HEK293 (cell line): ENCODE measurements around the gene MYRIP.

Experiments used
- CTCF ChIA-PET: fragments of 350-600 bp; formaldehyde crosslinking; extraction: SDS; loops from one replicate; lab custom pipeline; 2021; ENCODE audit warnings: antibody characterized with exemption; lab: Yijun Ruan, JAX
- POLR2A ChIA-PET: fragments of 300-600 bp; formaldehyde crosslinking; extraction: SDS; loops from one replicate; lab custom pipeline; 2020; ENCODE audit warnings: antibody characterized with exemption, inconsistent platforms; lab: Yijun Ruan, JAX
- H3K27ac ChIP-seq: fragments of 200-500 bp; sonication (Bioruptor generic); 2 replicates; pipeline ENCODE4 v1.5.1; 2014; ENCODE audit warnings: low read depth, low read length, control low read depth, inconsistent platforms; ENCODE audit errors: extremely low read depth
- H3K36me3 ChIP-seq, 2 experiments: fragments of 200-500 bp in 1 of 2; sonication (Bioruptor generic) in 1 of 2; 1 replicate in 1 of 2; 2 replicates in 1 of 2; pipeline ENCODE4 v1.5.1; 2014 to 2017; ENCODE audit warnings: inconsistent platforms in 2 of 2, low read length in 2 of 2; ENCODE audit not compliant: control insufficient read depth in 2 of 2, insufficient read depth in 1 of 2
- H3K4me1 ChIP-seq: fragments of 200-500 bp; sonication (Bioruptor generic); 2 replicates; pipeline ENCODE4 v1.5.1; 2014; ENCODE audit warnings: mild to moderate bottlenecking, low read length, inconsistent platforms; ENCODE audit not compliant: control insufficient read depth, insufficient read depth
- H3K4me3 ChIP-seq: 2 replicates; pipeline ENCODE4 v1.5.1; 2011; ENCODE audit warnings: low read depth, mild to moderate bottlenecking, control low read depth, low read length, moderate library complexity
- H3K9me3 ChIP-seq: fragments of 200-500 bp; sonication (Bioruptor generic); 2 replicates; pipeline ENCODE4 v1.5.1; 2014; ENCODE audit warnings: low read depth, low read length, inconsistent platforms; ENCODE audit not compliant: control insufficient read depth, insufficient read depth
- ATF2 ChIP-seq: fragments of 450-650 bp; formaldehyde crosslinking; IDR thresholded peaks from 2 replicates; pipeline ENCODE4 v1.5.1; 2016; ENCODE audit warnings: missing biosample characterization, missing genetic modification characterization, low read depth
- FEZF1 ChIP-seq: fragments of 450-650 bp; formaldehyde crosslinking; IDR thresholded peaks from 2 replicates; pipeline ENCODE4 v1.5.1; 2016; ENCODE audit warnings: missing biosample characterization, missing genetic modification characterization
- GFI1B ChIP-seq: fragments of 450-650 bp; formaldehyde crosslinking; IDR thresholded peaks from 2 replicates; pipeline ENCODE4 v1.5.1; 2016; ENCODE audit warnings: missing biosample characterization, missing genetic modification characterization
- KLF8 ChIP-seq: fragments of 450-650 bp; formaldehyde crosslinking; IDR thresholded peaks from 2 replicates; pipeline ENCODE4 v1.5.1; 2016; ENCODE audit warnings: missing biosample characterization, missing genetic modification characterization
- SETDB1 ChIP-seq: IDR thresholded peaks from one replicate; pipeline ENCODE4 v1.6.1; 2017; ENCODE audit warnings: mild to moderate bottlenecking, low read length, moderate library complexity, mixed read lengths; ENCODE audit not compliant: insufficient read length
- ZBTB17 ChIP-seq: fragments of 450-650 bp; formaldehyde crosslinking; IDR thresholded peaks from 2 replicates; pipeline ENCODE4 v1.5.1; 2016; ENCODE audit warnings: missing biosample characterization, missing genetic modification characterization
- ZBTB21 ChIP-seq: fragments of 450-650 bp; formaldehyde crosslinking; IDR thresholded peaks from 2 replicates; pipeline ENCODE4 v1.5.1; 2017; ENCODE audit warnings: missing biosample characterization, missing genetic modification characterization
- ZBTB48 ChIP-seq: fragments of 450-650 bp; formaldehyde crosslinking; IDR thresholded peaks from 2 replicates; pipeline ENCODE4 v1.5.1; 2016; ENCODE audit warnings: missing biosample characterization, missing genetic modification characterization
- ZEB2 ChIP-seq: fragments of 450-650 bp; formaldehyde crosslinking; IDR thresholded peaks from 2 replicates; pipeline ENCODE4 v1.5.1; 2016; ENCODE audit warnings: missing biosample characterization, missing genetic modification characterization
- ZFP37 ChIP-seq: fragments of 450-650 bp; formaldehyde crosslinking; IDR thresholded peaks from 2 replicates; pipeline ENCODE4 v1.5.1; 2016; ENCODE audit warnings: missing biosample characterization, missing genetic modification characterization
- ZIC2 ChIP-seq: fragments of 450-650 bp; formaldehyde crosslinking; IDR thresholded peaks from 2 replicates; pipeline ENCODE4 v1.5.1; 2016; ENCODE audit warnings: missing biosample characterization, missing genetic modification characterization
- ZNF292 ChIP-seq: fragments of 450-650 bp; formaldehyde crosslinking; IDR thresholded peaks from 2 replicates; pipeline ENCODE4 v1.5.1; 2016; ENCODE audit warnings: low read depth, missing biosample characterization, missing genetic modification characterization, borderline replicate concordance
- ZNF324 ChIP-seq: fragments of 450-650 bp; formaldehyde crosslinking; IDR thresholded peaks from 2 replicates; pipeline ENCODE4 v1.5.1; 2016; ENCODE audit warnings: missing biosample characterization, missing genetic modification characterization
- ZNF514 ChIP-seq: fragments of 450-650 bp; formaldehyde crosslinking; IDR thresholded peaks from 2 replicates; pipeline ENCODE4 v1.5.1; 2016; ENCODE audit warnings: missing biosample characterization, missing genetic modification characterization
- ZNF639 ChIP-seq: fragments of 450-650 bp; formaldehyde crosslinking; IDR thresholded peaks from 2 replicates; pipeline ENCODE4 v1.5.1; 2016; ENCODE audit warnings: missing biosample characterization, missing genetic modification characterization
- ZNF660 ChIP-seq: fragments of 450-650 bp; IDR thresholded peaks from 2 replicates; pipeline ENCODE4 v1.5.1; 2018; ENCODE audit warnings: missing biosample characterization, mild to moderate bottlenecking, missing genetic modification characterization
- ZNF704 ChIP-seq: fragments of 450-650 bp; formaldehyde crosslinking; IDR thresholded peaks from 2 replicates; pipeline ENCODE4 v1.5.1; 2016; ENCODE audit warnings: missing biosample characterization, missing genetic modification characterization
- TF ChIP-seq, protein P1 (sequence below): fragments of 450-650 bp; formaldehyde crosslinking; IDR thresholded peaks from 2 replicates; pipeline ENCODE4 v1.5.1; 2016; ENCODE audit warnings: missing biosample characterization, missing genetic modification characterization

MYRIP gene

DNA sequence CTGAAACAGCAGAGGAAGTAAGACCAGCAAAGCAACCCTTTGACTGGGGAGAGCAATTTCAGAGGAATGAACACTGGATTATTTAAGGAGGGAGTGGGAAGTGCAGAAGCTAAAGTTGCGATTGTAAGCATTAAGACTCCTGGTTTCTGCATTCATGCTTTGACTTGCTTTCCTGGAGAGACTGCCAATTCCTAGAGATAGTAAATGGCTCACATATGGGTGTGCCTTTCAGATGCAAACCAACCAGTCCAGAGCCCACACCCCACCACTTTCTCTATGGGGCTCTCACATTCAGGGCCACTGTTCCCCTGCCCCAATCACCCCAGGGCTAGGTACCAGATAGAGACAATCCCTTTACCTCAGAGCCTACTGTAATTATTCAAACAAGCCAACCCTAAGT, 299.2 kb downstream of the MYRIP start:
- POLR2A ChIA-PET = no interaction called here
- Histone ChIP-seq H3K36me3 (no peaks in the 10 kb centered on the region), H3K4me3 (no peak overlapping the region), H3K27ac (no peak overlapping the region), H3K4me1 (no peaks in the 10 kb centered on the region), H3K9me3 (no peaks in the 10 kb centered on the region)
- TF ChIP-seq FEZF1 (tag by site-specific recombination) (no peak), ZBTB48 (no peak), KLF8 (tag by site-specific recombination) (no peak), GFI1B (tag by site-specific recombination) (no peak), ATF2 (no peak), ZNF660 (no peak), ZBTB21 (no peak), ZFP37 (no peak), ZIC2 (no peak), ZNF324 (no peak), ZNF639 (tag by site-specific recombination) (no peak), ZBTB17 (no peak)
- CTCF ChIA-PET = no interaction called here

DNA sequence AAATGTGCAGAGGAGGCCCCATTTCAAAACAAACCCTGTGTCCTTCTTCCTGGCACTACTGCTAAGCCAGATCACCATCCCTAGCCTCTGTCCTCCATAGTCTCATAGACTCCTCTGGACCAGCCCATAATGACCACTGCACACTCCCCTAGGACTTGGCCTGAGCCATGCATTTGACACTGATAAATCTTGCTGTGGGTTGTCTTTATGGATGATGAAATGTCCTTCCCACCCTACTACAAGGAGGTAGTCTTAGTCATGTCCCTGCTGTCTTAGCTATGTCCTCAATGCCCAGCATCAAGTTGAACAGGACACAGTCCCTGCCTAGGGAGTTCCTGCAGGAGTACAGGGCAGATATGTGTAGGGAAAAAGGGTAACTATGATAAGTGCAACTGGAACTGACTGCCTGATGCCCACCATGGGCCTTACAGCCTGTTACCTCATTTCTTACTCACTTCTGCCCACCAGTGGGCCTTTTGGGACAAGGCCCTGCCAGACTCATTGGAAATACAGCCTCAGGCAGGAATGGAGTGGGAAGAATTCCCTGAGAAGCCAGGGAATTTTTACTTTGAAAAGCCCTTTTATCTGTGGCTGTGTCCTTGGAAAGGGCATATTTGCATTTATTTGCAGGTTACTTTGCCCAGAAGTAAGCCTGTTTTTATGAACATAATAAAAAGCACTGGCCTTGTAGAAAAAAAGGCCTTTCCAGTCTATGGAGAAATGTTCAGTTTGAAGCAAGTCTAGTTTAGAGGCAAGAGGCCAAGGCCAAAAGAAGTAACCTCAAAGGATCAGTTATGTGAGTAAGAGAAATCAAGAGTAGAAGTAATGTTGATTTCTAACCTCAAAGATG, 300.5 kb downstream of the MYRIP start:
- Histone ChIP-seq H3K4me3 (no peak overlapping the region), H3K4me1 (no peaks in the 10 kb centered on the region), H3K36me3 (no peaks in the 10 kb centered on the region), H3K9me3 (no peaks in the 10 kb centered on the region), H3K27ac (no peak overlapping the region)
- ChIA-PET CTCF (no interaction called here), POLR2A (no interaction called here)
- TF ChIP-seq ZNF639 (tag by site-specific recombination) = no peak
- TF ChIP-seq ZNF292 (tag by site-specific recombination) = no peak
- no peak for TF ChIP-seq ZEB2 (tag by site-specific recombination)
- TF ChIP-seq, protein P1, sequence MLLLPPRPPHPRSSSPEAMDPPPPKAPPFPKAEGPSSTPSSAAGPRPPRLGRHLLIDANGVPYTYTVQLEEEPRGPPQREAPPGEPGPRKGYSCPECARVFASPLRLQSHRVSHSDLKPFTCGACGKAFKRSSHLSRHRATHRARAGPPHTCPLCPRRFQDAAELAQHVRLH = no peak
- no peak for TF ChIP-seq SETDB1
- TF ChIP-seq ZNF514 = no peak
- no peak for TF ChIP-seq ZNF704 (tag by site-specific recombination)
